ENCODE measurements around the gene BCL2L15.

BCL2L15 gene

DNA sequence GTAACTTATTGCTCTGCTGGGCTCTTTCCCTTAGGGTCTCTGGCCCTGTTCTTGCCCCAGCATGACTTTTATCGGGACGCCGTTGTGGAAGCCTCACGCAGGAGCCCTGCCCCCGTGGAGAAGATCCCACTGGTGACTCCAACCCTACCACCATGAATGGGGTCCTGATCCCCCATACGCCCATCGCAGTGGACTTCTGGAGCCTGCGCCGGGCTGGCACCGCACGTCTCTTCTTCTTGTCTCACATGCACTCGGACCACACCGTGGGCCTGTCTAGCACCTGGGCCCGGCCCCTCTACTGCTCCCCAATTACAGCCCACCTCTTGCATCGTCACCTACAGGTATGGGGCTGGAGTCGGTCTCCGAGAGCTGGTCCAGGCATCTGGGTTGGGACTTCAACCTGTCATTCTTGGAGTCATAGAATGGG is 18.1 kb upstream of the BCL2L15 start:
- no peak for DNase-seq (ENCODE audit: low read depth in 2 of 2)

DNA sequence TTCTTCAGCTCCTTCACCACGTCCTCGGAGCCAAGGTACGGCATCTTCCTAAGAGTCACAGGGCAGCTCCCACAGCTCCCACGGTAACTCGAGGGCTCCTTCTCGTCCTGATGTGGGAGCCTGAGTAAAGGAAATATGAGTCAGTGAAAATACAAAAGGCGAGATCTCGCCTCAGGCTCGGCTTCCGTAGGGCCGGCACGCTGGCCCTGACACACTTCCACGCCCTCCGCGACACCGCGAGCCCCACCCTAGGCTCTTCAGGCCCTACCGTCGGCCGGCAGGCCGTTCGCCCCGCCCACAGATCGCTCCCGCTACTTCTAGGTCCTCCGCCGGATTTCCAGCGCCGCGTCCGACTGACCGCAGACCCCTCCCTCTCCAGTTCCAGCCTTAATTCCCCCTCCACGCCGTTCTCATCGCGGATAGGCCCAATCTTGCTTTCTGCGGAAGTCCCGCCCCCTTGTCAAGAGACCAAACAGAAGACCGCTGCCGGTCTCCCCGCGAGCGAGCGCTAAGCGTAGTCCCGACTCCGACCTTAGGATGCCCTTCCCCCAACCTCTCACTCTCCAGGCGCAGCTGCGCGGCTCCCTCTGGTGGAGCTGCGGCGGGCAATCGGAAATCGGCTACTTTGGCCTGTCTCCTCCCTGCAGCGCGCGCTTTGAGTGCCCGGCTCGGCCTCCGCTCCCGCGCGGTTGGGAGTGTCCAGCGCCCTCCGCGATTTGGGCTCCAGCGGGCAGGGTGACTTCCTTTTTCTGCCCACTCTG is 17.5 kb upstream of the BCL2L15 start, which contains the start of the genes AP4B1 and DCLRE1B:
AP4B1 (minus strand) TSS at position 126 of the 761 bp plus-strand sequence; CDS start at position 44, 82 bp downstream.
DCLRE1B (plus strand) TSS at position 653 of the 761 bp plus-strand sequence. CDS start 261 bp downstream, outside the sequence.
- DNase-seq (ENCODE audit: low read depth in 2 of 2), result peak; percentile 98 to 99

DNA sequence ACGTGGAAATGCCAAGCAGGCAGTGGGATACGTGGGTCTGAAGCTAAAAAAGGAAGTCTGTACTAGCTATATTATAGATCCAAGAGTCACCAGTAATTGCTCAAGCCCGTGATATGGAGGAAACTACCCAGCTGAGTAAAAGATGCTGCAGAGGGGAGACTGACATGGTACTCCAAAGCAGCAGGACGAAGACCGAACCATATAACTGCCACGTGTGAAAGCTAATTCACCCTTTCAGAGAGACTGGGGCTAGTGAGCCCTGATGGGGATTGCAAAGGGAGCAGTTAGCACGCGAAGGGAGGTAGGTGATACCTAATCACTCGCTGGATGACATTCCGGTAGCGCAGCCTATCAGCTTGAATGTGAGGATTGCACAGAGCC is 16.9 kb upstream of the BCL2L15 start:
- DNase-seq (ENCODE audit: low read depth in 2 of 2), result no peak

DNA sequence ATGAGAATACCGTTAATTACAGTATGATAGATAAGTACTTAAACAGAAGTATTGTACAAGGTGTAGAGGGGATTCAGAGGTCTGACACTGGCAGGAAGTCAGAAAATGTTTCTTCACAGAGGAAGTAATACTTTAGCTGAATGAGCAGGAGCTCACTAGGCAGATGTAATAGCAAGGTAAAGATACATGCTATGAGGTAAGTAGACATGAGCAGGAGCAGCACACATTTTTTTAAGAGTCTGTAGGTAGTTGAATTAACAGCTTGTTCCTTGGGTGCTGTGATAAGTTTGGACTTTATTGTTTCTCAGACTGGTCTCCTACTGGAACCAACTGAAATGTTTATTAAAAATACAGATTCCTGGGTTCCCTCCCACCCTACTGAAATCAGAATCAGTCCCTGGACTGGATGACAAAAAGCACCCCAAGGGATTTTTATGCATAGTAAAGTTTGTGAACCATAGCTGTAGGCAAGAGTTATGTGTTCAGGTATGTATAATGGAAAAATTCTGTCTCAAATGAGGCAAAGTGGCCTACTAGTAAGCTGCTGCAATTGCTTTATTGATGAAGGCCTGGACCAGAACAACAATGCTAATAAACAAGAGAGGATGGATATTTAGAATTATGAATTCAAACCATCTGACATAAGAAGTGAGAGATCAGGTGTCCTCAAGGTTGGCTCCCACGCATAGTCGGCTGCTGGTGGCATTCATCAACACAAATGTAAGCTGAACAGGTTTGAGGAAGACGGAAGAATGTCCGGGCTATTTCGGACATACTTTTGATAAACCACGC is 16.3 kb upstream of the BCL2L15 start:
- DNase-seq (ENCODE audit: low read depth in 2 of 2), result no peak

DNA sequence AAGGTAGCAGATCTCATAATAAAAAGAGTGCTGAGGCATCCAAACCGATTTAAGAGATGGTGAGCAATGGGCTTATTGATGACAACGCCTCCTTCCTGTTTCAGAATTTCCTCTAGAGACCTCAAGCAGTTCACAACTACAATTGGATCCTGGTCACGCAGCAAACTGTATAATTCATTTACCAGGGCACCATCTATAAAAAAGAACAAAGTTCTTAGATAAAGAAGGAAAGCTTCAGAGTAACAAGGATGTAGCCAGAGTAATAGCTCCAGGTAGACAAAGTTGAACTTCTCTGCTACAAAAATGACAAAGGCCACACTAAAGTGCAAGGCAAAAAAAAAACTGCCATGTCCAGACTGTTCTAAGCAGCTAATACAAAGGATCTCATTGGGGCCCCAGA is 13.8 kb upstream of the BCL2L15 start:
- DNase-seq (ENCODE audit: low read depth in 2 of 2), result no peak

DNA sequence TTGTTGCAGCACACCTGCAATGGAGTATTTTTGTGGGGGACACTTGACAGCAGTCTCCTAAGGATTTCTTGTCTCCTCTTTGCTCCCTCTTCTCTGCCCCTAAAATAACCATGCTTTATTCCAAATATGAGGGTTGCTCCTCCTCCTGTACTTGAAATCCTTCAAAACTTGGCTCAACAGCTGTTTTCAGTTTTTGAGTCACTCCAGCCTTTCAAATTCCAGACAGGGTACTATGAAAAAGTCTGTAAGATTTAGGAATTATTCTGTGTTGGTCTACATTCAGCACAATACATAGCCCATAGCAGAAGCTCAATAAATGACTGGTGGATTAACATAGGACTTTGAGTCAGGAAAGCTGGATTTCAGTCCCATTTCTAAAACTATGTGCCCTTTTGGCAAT is 11.7 kb upstream of the BCL2L15 start:
- DNase-seq (ENCODE audit: low read depth in 2 of 2), result no peak

DNA sequence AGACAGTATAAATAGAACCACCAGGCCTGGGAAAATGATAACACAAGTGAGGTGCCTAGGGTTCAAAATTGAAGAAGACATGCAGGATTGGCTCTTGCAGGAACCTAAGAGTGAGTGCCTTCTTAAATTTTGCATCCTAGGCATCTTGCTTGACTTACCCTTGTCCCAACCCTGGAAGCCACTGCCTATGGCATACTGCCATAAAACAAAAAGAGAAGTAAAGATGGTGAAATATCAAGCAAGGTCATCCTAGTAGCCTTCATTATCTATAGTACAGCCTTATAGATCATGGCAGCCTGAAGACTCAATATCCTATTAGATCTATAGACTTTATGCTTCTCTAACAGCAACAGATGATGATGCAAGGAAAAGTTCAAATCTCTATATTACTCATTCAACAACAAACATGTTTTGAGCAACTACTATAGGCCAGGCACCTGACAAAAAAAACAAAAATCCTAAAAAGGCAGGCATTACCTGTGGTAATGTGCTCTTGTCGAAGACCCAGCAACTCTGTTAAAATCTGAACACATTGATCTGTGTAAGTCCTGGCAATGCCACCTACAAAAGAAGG is 10.9 kb upstream of the BCL2L15 start:
- no peak for DNase-seq (ENCODE audit: low read depth in 2 of 2)

DNA sequence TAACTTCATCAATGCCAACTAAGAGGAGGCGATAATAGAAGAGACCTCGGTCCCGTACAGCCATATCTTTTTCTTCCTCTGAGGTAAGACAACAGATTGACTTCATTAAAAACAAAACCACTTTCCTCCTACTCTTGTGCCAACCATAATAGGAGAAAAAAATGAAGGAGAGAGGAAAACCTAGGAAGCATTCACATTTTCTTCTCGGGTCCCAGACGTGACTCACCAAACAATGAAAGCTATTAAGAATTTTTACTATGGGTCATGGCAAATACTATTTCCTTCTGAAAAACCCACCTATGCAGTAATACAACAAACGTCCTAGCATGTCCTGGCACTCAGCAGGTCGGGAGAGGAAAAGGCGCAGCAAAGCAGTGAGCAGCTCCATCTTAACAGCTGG is 8.6 kb upstream of the BCL2L15 start:
- DNase-seq (ENCODE audit: low read depth in 2 of 2), result no peak

DNA sequence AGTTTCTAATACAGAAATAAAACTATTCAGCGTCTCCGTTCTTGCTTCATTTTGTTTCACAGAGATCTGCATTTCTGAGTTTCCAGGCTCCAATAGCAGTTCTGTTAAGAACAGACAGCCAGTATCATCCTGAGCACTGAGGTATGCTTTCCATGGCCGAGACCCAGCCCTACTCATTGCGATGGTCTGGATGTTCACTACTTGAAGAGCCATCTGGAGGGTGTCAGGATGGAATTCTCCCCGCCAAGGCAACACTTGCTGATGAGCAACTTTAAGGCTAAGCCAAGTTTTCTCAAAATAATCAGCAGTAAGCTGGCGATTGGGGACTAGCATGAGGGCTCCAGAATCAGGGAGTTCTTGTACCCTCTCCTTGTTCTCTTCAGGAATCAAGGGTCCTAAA is 7.7 kb upstream of the BCL2L15 start:
- DNase-seq (ENCODE audit: low read depth in 2 of 2), result no peak

DNA sequence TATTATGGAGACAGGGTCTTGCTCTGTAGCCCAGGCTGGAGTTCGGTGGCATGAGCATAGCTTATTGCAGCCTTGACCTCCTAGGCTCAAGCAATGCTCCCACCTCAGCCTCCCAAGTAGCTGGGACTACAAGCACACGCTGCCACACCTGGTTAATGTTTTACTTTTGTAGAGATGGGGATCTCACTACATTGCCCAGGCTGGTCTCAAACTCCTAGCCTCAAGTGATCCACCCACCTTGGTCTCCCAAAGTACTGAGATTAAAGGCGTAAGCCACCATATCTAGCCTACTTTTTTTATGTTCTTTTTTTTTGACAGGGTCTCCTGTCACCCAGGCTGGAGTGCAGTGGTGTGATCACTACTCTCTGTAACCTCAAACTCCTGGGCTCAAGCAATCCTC is 5.9 kb upstream of the BCL2L15 start:
- DNase-seq (ENCODE audit: low read depth in 2 of 2), result no peak

DNA sequence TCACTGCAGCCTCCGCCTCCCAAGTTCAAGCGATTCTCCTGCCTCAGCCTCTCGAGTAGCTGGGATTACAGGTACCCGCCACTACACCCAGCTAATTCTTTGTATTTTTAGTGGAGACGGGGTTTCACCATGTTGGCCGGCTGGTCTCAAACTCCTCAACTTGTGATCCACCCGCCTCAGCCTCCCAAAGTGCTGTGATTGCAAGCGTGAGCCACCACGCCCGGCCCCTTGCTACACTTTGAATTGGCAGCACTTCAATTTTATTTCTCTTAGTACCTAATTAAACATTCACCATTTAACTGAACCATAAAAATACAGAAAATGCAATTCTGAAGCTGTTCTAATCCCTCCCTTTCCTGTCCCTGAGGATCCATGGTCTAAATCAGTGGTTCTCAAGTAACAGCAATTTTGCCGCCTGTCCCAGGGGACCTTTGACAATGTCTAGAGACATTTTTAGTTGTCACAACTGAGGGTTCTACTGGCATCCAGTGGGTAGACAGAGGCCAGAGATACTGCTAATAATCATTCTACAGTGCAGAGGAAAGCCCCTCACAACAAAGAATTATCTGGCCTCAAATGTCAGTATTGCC is 4.3 kb upstream of the BCL2L15 start:
- no peak for DNase-seq (ENCODE audit: low read depth in 2 of 2)

DNA sequence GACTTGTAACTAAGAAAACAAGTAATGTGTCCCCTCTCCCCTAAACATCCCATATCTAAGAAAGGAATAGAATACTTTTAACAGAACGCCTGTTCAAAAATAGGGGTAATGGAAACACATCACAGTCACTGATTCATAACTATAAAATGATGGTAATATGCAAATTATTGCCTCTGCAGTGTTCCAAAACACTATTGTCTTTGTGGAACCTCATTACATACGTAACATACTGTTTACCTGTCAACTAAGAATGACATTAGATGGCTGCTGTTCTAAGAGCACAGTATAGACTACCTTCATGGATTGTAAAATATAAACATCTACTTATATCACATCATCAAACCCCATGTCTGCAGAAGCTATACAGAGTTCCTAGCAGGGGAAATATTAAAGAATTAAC is 3.4 kb upstream of the BCL2L15 start:
- no peak for DNase-seq (ENCODE audit: low read depth in 2 of 2)

DNA sequence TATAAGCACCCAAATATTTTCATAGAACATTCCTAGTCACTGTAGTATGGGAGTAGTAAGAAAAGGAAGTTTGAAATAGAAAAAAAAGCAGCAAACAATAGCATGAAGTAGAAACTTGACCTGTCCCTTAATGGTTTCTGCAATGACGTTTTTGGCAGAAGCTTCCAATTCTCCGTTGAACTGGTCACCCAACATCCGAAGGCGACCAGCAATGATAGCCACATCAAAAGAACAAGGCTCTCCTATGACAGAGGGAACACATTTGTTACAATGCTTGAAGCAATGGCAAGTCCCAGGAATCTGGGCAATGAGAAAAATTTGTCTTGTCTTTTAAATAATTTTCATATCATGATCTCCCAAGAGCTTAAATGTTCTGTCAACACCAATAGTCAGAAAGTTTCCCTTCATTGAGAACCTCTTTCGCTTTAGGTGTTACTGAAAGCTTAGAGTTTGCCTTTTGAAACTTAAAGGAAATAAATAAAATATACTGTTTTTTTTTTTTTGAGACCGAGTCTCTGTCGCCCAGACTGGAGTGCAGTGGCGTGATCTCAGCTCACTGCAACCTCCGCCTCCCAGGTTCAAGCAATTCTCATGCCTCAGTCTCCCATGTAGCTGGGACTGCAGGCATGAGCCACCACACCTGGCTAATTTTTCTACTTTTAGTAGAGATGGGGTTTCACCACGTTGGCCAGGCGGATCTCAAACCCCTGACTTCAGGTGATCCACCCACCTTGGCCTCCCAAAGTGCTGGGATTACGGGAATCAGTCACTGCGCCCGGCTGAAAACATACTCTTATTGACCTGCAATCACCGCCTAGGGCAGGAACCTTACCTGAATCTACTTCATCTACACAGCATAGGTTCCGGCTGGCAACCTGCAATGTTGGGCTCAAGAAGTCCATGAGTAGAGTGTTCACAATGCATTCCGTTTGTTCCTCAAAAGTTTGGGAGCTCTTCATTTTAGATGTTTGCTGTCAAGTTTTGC is 672 bp downstream of the BCL2L15 start:
- no peak for DNase-seq (ENCODE audit: low read depth in 2 of 2)

DNA sequence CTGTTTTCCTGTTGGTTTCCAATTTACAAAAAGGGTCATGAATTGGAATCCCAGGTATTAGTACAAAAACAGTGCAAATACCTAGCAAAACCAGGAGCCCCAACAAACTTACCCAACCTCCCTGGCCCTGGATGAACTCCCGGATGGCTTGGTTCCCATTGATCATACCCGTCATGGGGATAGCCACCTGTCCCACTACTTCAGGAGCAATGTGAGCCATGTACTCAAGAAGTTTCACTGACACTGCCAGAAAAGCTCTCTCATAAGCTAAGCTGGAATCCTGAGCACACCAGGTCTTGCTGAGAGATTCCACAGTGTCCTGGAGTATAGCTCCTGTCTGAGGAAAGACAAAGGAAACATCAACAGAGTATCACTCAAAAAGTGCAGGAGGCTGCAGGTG is 5.7 kb downstream of the BCL2L15 start:
- no peak for DNase-seq (ENCODE audit: low read depth in 2 of 2)

DNA sequence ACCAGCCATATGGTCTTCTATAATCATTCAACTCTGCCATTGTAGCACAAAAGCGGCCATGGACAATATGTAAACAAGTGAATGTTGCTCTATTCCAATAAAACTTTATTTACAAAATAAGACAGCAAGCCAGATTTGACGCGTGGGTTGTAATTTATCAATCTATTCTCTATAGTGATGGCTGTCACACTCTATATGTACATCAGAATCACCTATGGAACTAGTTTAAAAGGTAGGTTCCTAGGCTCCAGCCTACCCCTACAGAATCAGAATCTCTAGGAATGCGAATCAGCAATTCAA is 7.7 kb downstream of the BCL2L15 start:
- no peak for DNase-seq (ENCODE audit: low read depth in 2 of 2)

DNA sequence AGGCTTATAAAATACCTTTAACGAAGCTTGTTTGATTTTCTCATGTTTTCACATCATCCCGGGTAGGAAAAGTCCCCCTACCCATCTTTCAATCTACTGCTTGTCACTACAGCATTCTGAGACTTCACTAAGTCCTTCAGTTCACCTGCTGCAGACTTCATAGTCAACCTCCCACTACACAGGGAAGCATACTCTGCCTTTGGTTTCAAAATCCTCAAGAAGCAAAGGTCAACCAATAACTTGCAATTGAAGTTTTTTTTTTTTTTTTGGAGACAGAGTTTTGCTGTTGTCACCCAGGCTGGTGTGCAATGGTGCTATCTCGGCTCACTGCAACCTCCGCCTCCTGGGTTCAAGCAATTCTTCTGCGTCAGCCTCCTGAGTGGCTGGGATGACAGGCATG is 11.2 kb downstream of the BCL2L15 start:
- no peak for DNase-seq (ENCODE audit: low read depth in 2 of 2)

DNA sequence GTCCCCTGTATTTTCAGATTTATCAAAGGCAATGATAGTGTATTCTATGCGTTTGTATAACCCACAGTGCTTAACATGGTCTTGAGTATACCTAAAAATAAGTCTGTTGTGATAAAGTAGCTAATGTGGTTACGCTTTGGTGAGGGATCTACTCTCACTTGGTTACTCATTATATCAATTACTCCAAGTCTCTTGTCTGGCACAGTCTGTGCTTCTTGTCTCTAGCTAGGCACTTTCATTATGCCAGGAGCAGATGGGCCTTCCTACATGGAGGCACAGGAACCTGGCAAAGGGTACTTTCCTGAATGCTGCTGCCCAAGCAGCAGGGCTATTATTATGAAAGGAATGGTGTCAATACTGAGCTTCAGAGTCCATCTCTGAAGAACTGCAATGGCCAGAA is 11.7 kb downstream of the BCL2L15 start:
- DNase-seq (ENCODE audit: low read depth in 2 of 2), result no peak

DNA sequence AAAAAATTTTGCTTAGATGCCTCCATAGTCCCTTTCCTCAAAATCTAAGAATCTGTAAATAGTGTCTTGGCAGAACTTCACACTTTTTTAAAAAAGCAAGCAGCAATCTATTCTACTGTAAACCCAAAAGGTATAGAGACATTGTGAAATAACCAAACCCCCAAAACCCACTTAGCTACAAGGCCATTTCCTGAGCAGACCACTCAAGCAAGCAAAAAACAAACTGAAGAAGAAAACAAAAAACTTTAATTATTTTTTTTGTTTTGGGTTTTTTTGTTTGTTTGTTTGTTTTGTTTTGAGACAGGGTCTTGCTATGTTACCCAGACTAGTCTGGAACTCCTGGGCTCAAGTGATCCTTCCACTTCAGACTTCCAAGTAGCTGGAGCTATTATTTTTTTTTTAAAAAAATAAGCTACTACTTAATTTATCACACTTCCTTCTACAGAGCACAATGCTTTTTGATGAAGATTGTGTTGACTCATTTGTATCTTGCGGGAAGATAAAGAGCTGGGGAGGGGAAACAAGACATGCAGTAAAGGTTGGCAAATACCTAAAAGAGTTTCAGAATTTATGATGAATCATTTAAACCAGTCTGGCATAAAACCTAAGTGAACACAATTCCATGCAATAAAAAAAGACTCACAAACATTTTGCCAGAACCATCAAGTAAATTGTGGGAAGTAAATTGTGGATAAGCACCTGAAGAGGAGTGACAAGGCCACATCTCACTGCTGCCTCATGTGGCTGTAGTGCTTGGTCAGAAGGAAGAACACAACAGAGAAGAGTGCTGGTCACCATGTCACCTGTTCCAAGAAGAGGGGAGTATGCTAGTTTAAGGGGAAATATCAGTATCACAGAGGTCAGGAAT is 13.1 kb downstream of the BCL2L15 start:
- DNase-seq (ENCODE audit: low read depth in 2 of 2), result no peak

DNA sequence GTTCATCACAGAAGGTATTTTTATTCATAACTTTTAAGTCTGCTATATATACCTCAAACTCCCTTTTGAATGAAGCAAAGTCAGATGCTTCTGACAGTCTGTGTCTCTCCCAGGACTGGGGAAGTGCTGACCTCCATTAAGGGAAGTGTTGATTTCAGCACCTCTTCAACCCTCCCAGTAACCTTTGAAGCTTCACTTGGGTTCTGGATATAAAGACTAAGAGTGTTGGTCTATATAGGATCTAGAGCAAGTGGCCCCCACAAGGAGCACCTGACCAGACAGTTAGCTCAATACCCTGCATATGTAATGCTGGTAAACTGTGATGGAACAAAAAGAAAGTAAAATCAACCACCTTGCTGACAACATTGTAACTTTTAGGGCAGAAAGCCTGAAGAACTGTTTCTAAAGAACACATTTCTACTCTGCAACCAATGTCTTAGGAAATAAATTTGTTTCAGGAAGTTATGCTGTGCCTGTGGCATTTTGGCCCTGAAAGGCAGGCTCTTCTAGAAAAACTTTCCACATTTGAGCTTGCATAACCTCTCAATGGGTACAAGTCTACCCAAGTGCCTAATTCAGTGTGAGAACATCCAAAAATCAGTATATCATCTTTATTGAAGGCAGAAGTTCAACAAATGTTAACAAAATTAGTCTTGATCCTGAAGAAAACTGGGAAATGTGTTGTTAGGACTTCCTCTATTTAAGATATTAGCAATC is 15.0 kb downstream of the BCL2L15 start:
- DNase-seq (ENCODE audit: low read depth in 2 of 2), result no peak
